Small intestine (tissue), 7 donors: ENCODE measurements around the gene APP. TPM values are rescaled to one million over a fixed set of nuclear protein-coding genes. Genes with fewer than 3 reads are reported as not detected.

Experiments
- DNase-seq, 2 donors: peaks; one replicate each; pipeline versions ENCODE4 v3.0.0 to v3.0.0-alpha.2; 2013
- FAIRE-seq: peaks from 2 replicates; lab custom pipeline; 2012; peaks lifted over from hg19 to GRCh38; lab: Jason Lieb, UNC
- H3K27ac ChIP-seq, 3 donors: one replicate each; pipeline ENCODE4 v1.5.1; 2013; ENCODE audit warnings: low read length in 2 of 3, mild to moderate bottlenecking in 2 of 3, control low read depth in 1 of 3, inconsistent platforms in 1 of 3, low read depth in 1 of 3, moderate library complexity in 1 of 3
- H3K27me3 ChIP-seq, 3 donors: one replicate each; pipeline ENCODE4 v1.6.1; 2013; ENCODE audit warnings: low read length in 3 of 3, inconsistent platforms in 1 of 3; ENCODE audit not compliant: control insufficient read depth in 3 of 3, insufficient read depth in 3 of 3
- H3K36me3 ChIP-seq, 3 donors: one replicate each; pipeline ENCODE4 v1.6.1; 2013; ENCODE audit warnings: low read length in 3 of 3, inconsistent platforms in 1 of 3, low read depth in 1 of 3, mild to moderate bottlenecking in 1 of 3, moderate library complexity in 1 of 3; ENCODE audit not compliant: control insufficient read depth in 3 of 3, insufficient read depth in 2 of 3
- H3K4me1 ChIP-seq, 3 donors: one replicate each; pipeline ENCODE4 v1.6.1; 2013; ENCODE audit warnings: low read length in 2 of 3, inconsistent platforms in 1 of 3, low read depth in 1 of 3, mild to moderate bottlenecking in 1 of 3, moderate library complexity in 1 of 3; ENCODE audit not compliant: control insufficient read depth in 3 of 3, insufficient read depth in 2 of 3
- H3K4me3 ChIP-seq, 3 donors: one replicate each; pipeline ENCODE4 v1.5.1; 2013; ENCODE audit warnings: low read length in 3 of 3, control low read depth in 1 of 3, inconsistent platforms in 1 of 3, low read depth in 1 of 3, mild to moderate bottlenecking in 1 of 3, moderate library complexity in 1 of 3
- H3K9me3 ChIP-seq, 2 donors: one replicate each; pipeline ENCODE4 v1.6.1; 2013; ENCODE audit warnings: low read depth in 1 of 2, low read length in 1 of 2; ENCODE audit not compliant: control insufficient read depth in 2 of 2, insufficient read depth in 1 of 2
- WGBS, 3 donors: extraction: QIAGEN DNeasy Blood & Tissue Kit; methylation state at CpG; one replicate each; pipeline ENCODE4 v1.1.7; 2013; 5-methylcytosine and 5-hydroxymethylcytosine counted together
- polyA plus RNA-seq, 4 donors: library from polyadenylated mRNA; stranded (reverse) in 3 of 4; unstranded in 1 of 4; fragments of 200-250 nt in 3 of 4; fragments of 120-200 nt in 1 of 4; gene quantifications; one replicate each; pipeline versions ENCODE4 v1.2.1 to v1.2.3, GENCODE V29; 2013
- donor health status: healthy with polysubstance abuse.
- donor health status: control.
- donor health status: control.
- donor health status: Bipolar disorder and iron deficiency.
- donor health status: healthy.

APP gene
- polyA plus RNA-seq, 4 donors, result 28.6 to 319 (median 124) TPM

DNA sequence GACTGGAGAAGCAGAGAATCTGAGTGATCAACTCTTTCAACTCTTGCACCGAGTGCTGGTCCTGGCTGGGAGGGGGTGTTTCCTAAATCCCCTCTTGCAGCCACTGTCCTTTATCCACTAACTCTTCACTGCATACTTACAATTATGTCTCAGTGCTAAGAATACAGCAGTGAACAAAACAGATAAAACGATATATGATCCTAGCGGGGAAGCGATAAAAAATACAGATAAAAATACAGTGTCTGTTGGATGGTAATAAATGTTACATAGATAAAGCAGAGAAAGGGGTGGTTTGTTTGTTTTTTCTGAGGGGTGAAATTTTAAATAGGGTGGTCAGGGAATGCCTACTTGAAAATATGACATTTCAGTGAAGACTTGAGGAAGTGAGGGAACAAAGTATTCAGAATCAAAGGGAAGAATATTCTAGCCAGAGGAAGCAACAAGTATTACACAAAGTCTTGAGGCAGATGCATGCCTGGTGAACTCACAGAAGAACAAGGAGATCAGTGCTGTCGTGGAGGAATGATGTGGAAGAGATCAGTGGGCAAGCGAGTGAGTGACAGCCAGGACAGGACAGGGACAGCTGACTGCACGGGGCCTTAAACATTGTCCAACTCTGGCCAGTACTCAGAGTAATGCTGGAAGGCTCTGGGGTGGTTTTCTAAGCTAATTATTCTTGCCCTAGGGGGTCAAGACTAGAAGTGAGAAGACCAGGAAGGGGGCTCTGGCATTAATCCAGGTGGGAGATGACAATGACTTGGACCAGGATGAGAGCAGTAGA lies 110.0 kb downstream of the APP start:
- no peak for FAIRE-seq
- H3K27me3 ChIP-seq, result no peaks in the 10 kb centered on the region
- H3K27ac ChIP-seq, result peak overlapping the region in 1 of 3 donors; percentile 1
- WGBS, 3 donors, result 80 to 86% (median 82%) methylated on average over 7 of the region's 7 CpGs
- no peak for DNase-seq
- no peaks in the 10 kb centered on the region for H3K9me3 ChIP-seq
- H3K4me3 ChIP-seq, result no peak overlapping the region
- H3K4me1 ChIP-seq, result no peaks in the 10 kb centered on the region
- no peaks in the 10 kb centered on the region for H3K36me3 ChIP-seq

DNA sequence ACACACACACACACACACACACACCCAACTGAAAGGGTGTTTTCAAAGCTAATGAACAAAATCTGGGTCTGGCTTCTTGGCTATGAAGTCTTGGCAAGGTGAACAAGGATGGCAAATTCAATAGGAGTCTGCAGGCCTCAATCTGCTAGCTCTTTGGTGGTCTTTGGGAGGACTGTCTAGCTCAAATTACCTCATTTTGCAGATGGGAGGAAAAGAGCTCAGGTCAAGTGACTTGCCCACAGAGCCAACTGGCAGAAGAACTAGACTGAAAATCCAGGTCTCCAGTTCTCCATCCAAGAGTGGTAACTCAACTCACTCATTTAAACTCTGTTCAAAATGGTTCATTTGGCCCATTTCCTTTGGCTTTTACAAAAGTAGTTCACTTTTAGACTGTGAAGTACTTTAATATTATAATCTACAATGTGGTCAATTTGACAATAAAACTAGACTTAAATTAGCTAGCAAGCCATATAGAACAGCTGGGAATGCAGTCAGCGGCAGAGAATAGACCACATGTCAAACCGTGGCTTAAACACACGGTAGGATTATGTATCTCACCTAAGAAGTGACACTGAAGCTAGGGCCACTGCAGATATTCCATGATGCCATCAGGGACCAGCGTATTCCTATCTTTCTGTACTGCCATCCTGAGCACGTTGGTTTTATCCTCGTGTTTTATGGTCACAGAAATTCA lies 112.9 kb downstream of the APP start:
- H3K4me1 ChIP-seq, result no peaks in the 10 kb centered on the region
- H3K9me3 ChIP-seq, result no peaks in the 10 kb centered on the region
- FAIRE-seq (no peak), DNase-seq (no peak)
- no peaks in the 10 kb centered on the region for H3K36me3 ChIP-seq
- H3K27me3 ChIP-seq, result no peaks in the 10 kb centered on the region
- WGBS, 3 donors, result 82 to 89% (median 88%) methylated on average over 6 of the region's 6 CpGs
- no peak overlapping the region for H3K4me3 ChIP-seq
- H3K27ac ChIP-seq, result no peak overlapping the region

DNA sequence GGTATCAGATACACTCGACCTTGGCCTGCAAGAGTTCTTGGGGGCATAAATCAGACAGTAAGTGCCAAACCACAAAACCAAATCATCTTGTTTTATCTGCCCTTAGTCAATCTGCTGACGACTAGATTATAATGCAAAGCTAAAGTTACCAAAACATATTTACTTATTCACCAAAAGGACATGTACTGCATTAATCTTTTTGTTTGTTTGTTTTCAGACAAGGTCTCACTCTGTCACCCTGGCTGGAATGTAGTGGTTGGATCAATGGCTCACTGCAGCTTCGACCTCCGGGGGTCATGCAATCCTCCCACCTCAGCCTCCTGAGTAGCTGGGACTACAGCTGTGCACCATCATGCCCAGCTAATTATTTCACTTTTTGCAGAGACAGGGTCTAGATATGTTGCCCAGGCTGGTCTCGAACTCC lies 114.7 kb downstream of the APP start:
- Histone ChIP-seq H3K9me3 (no peaks in the 10 kb centered on the region), H3K4me1 (no peaks in the 10 kb centered on the region), H3K4me3 (no peak overlapping the region), H3K36me3 (peaks cover 0 to 2% (median 0%) of the 10 kb centered on the region in 3 donors), H3K27ac (no peak overlapping the region), H3K27me3 (no peaks in the 10 kb centered on the region)
- DNase-seq (no peak), FAIRE-seq (no peak)
- 58 to 70% (median 63%) methylated on average over 5 of the region's 5 CpGs for WGBS, 3 donors

DNA sequence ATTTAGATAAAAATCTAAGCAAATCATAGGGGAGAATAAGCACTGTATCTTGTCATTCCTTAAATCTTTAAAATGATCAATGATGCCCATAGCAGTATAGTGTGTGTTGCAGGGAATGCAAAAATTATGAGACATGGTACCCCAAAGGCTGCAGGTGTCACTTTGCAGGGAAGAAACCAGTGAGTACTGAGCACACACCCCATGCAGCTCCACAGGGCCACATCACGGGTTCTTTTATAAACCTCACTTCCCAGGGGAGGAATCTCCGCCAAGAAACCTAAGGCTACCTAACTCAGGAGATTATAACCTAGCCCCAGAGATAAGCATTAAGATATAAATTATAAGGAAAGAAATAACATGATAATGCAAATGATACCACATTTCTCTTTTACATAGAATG lies 115.6 kb downstream of the APP start:
- DNase-seq, result peak in 1 of 2 donors; percentile 21
- H3K27me3 ChIP-seq, result no peaks in the 10 kb centered on the region
- H3K27ac ChIP-seq, result no peak overlapping the region
- H3K36me3 ChIP-seq, result peaks cover 0 to 3% (median 0%) of the 10 kb centered on the region in 3 donors
- no peaks in the 10 kb centered on the region for H3K9me3 ChIP-seq
- H3K4me1 ChIP-seq, result no peaks in the 10 kb centered on the region
- WGBS, 3 donors, result 5 to 61% (median 37%) methylated on average over 2 of the region's 2 CpGs
- no peak overlapping the region for H3K4me3 ChIP-seq
- no peak for FAIRE-seq

DNA sequence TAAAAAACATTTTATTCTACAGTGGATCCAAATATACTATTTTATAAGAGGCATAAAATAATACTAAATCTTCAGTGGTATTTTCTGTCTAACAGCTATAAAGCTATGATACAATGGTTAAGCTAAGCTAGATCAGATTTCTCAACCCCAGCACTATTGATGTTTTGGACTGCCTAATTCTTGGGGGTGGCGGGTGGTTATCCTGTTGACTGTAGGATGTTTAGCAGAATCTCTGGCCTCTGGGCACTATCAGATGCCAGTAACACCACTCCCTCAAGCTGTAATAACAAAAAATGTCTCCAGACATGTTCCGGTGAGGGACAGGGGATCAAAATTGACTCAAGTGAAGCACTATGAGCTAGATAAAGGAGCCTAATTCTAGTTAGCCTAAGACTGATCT lies 118.5 kb downstream of the APP start:
- no peaks in the 10 kb centered on the region for H3K4me1 ChIP-seq
- H3K27me3 ChIP-seq, result no peaks in the 10 kb centered on the region
- peaks cover 0 to 13% (median 3%) of the 10 kb centered on the region in 3 donors for H3K36me3 ChIP-seq
- H3K4me3 ChIP-seq, result no peak overlapping the region
- 94 to 98% (median 95%) methylated on average over 2 of the region's 2 CpGs for WGBS, 3 donors
- H3K9me3 ChIP-seq, result no peaks in the 10 kb centered on the region
- no peak for DNase-seq
- no peak overlapping the region for H3K27ac ChIP-seq
- no peak for FAIRE-seq

DNA sequence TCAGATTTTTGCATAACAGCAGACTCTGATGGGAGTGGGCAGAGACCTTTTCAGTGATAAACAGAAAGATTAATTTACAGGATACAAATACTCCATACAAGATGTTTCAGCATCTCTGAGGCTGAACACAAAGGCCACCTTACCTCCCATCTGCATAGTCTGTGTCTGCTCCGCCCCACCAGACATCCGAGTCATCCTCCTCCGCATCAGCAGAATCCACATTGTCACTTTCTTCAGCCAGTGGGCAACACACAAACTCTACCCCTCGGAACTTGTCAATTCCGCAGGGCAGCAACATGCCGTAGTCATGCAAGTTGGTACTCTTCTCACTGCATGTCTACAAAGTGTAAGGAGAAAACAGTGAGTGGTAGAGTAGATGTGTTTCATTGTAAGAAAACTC lies 119.7 kb downstream of the APP start:
- Histone ChIP-seq H3K27ac (no peak overlapping the region), H3K36me3 (peaks cover 0 to 13% (median 3%) of the 10 kb centered on the region in 3 donors), H3K4me1 (no peaks in the 10 kb centered on the region), H3K4me3 (no peak overlapping the region), H3K9me3 (no peaks in the 10 kb centered on the region), H3K27me3 (no peaks in the 10 kb centered on the region)
- no peak for DNase-seq
- FAIRE-seq, result no peak
- 95 to 98% (median 97%) methylated on average over 6 of the region's 6 CpGs for WGBS, 3 donors

DNA sequence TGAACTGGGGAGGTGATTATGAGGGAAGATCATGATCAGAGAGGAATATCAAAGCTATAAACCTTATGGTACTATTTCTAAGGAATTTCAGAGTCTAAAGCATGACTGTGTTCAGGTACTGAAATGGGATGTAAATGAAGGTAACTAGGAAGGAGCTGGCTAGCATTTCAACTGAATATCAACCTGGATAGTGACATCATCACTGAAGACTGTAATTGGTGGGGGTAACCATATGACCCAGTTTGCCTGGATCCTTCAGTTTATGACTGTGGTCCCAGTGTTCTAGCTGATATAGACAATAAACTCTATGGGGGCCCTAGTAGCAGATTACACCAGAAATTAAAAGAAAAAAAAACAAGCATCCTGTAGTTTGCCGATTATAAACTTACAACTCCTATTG lies 120.8 kb downstream of the APP start:
- DNase-seq (no peak), FAIRE-seq (no peak)
- Histone ChIP-seq H3K27ac (no peak overlapping the region), H3K9me3 (peaks cover 0 to 2% of the 10 kb centered on the region in 2 donors), H3K36me3 (peaks cover 0 to 17% (median 3%) of the 10 kb centered on the region in 3 donors), H3K4me1 (no peaks in the 10 kb centered on the region), H3K27me3 (no peaks in the 10 kb centered on the region), H3K4me3 (no peak overlapping the region)
- WGBS, 3 donors, result 96 to 100% (median 100%) methylated on average over 1 of the region's 1 CpG

DNA sequence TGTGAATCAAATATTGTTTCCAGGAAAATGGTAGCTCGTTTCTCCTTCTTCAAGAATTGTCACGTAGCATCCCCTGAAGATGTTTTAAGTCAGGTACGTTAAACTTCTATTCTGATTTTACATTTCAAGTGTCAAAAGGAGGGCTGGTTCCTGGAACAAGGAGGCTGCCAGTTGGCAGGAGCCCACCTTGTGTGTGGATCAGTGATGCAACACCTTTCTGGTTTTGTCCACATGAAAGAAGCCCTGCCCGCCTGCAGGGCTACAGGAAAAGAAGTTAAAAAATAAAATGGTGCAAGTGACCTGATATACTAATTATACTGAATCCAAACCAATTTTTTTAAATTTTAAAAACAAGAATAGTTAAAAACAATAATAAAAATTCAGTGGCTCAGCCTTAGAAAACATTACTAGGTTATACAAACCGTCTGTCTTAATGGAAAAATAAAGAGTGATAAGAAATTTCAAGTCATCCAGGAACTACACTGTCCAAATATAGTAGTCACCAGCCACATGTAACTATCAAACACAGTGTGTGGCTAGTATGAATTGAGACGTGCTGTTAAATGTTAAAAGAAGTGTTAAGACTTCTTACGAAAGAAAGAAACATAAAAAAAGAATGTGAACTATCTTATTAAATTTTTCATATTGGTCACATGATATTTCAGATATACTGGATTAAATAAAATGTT lies 123.1 kb downstream of the APP start:
- Histone ChIP-seq H3K27ac (no peak overlapping the region), H3K4me3 (no peak overlapping the region), H3K9me3 (peaks cover 0 to 2% of the 10 kb centered on the region in 2 donors), H3K27me3 (no peaks in the 10 kb centered on the region), H3K36me3 (peaks cover 0 to 26% (median 3%) of the 10 kb centered on the region in 3 donors), H3K4me1 (no peaks in the 10 kb centered on the region)
- 82 to 86% (median 84%) methylated on average over 7 of the region's 7 CpGs for WGBS, 3 donors
- DNase-seq, result no peak
- no peak for FAIRE-seq
